Measurements from ENCODE around the gene RBP4.
"Not testable (repeated sequence)": the region's sequence is repeated elsewhere in the genome, so short reads cannot be mapped to it uniquely, and the experiment has no call there.

Gene RBP4

GRCh38 chr10:93565446-93565845, 35.6 kb downstream of the RBP4 start:
- no peak for DNase-seq

- DNase-seq, result no peak
Measured at GRCh38 chr10:93560541-93560940, 40.5 kb downstream of the RBP4 start.

GRCh38 chr10:93559490-93559889, 41.5 kb downstream of the RBP4 start:
- no peak for DNase-seq

- DNase-seq, result peak; percentile 25
Measured at GRCh38 chr10:93554760-93555432, 46.1 kb downstream of the RBP4 start.

- DNase-seq, result no peak
Measured at GRCh38 chr10:93554316-93554663, 46.7 kb downstream of the RBP4 start.

GRCh38 chr10:93553482-93554315, 47.3 kb downstream of the RBP4 start:
- DNase-seq, result no peak

GRCh38 chr10:93552780-93553179, 48.3 kb downstream of the RBP4 start:
- DNase-seq, result no peak

- DNase-seq, result no peak
Measured at GRCh38 chr10:93550606-93551005, 50.4 kb downstream of the RBP4 start.

GRCh38 chr10:93548376-93549071, 52.5 kb downstream of the RBP4 start:
- no peak for DNase-seq

- no peak for DNase-seq
Measured at GRCh38 chr10:93547522-93547921, 53.5 kb downstream of the RBP4 start.

- not testable (repeated sequence) for DNase-seq
Measured at GRCh38 chr10:93546995-93547394, 54.0 kb downstream of the RBP4 start.

GRCh38 chr10:93542358-93542791, 58.7 kb downstream of the RBP4 start:
- peak; percentile 65 for DNase-seq

Measured in NCI-H510A (cell line).